GM12891 (cell line): ENCODE data around the gene FBF1.

Source experiments
- PAX5 ChIP-seq: IDR thresholded peaks from 2 replicates; pipeline ENCODE4 v1.6.1; 2011; ENCODE audit warnings: low read length, moderate library complexity, mild to moderate bottlenecking; ENCODE audit not compliant: insufficient read depth, severe bottlenecking
- POLR2A ChIP-seq: IDR thresholded peaks from 2 replicates; pipeline ENCODE4 v1.6.1; 2011; ENCODE audit warnings: low read depth, low read length, control low read depth
- POLR2AphosphoS5 ChIP-seq: IDR thresholded peaks from 2 replicates; pipeline ENCODE4 v1.6.1; 2011; ENCODE audit warnings: low read depth, low read length, control low read depth
- SPI1 ChIP-seq: IDR thresholded peaks from 2 replicates; pipeline ENCODE4 v1.6.1; 2011; ENCODE audit warnings: low read depth, low read length, control low read depth
- TAF1 ChIP-seq: IDR thresholded peaks from 2 replicates; pipeline ENCODE4 v1.6.1; 2011; ENCODE audit warnings: low read depth, low read length, control low read depth

DNA sequence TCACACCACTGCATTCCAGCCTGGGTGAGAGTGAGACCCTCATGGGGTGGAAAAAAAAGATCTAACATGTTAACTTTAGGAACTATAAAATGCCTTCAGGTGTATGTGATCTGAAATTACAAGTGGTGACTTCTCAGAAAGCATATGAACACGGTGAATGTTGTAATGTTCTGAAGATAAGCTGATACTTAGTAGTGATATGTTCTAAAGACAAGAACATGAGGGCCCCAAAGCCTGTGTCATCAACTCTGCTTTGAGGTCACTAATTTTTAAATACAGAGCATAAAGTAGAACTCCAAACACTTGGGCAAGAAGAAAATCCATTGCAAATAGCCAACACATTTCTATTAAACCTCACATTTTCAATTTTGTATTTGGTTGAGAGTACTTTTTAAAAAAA is 2.6 kb upstream of the FBF1 start:
- TF ChIP-seq POLR2A (no peak), SPI1 (no peak), PAX5 (no peak), POLR2AphosphoS5 (no peak), TAF1 (no peak)
